GM12878 (cell line): ENCODE results near the gene ASB2. TPM values are rescaled to one million over a fixed set of nuclear protein-coding genes. Genes with fewer than 3 reads are reported as not detected.

Experiments used
- BMI1 ChIP-seq: fragments of 450-650 bp; IDR thresholded peaks from 2 replicates; pipeline ENCODE4 v1.6.1; 2016; ENCODE audit warnings: mild to moderate bottlenecking, moderate library complexity, borderline replicate concordance
- BRCA1 ChIP-seq: IDR thresholded peaks from 2 replicates; pipeline ENCODE4 v1.6.1; 2011; ENCODE audit warnings: low read depth, low read length, improper control_type of control experiment
- CBX5 ChIP-seq: sonication (generic); IDR thresholded peaks from 2 replicates; pipeline ENCODE4 v1.6.1; 2016; ENCODE audit warnings: low read depth, moderate library complexity, mild to moderate bottlenecking, inconsistent platforms
- CHD1 ChIP-seq: IDR thresholded peaks from 2 replicates; pipeline ENCODE4 v1.6.1; 2012; ENCODE audit warnings: low read depth, low read length, improper control_type of control experiment
- IKZF1 ChIP-seq: fragments of 450-650 bp; conservative IDR thresholded peaks from 2 replicates; pipeline ENCODE4 v1.6.1; 2017; ENCODE audit warnings: antibody characterized with exemption, mild to moderate bottlenecking
- MEF2A ChIP-seq: IDR thresholded peaks from 2 replicates; pipeline ENCODE4 v1.6.1; 2011; ENCODE audit warnings: low read depth, mild to moderate bottlenecking, low read length, moderate library complexity; ENCODE audit not compliant: insufficient read depth
- SMAD5 ChIP-seq: IDR thresholded peaks from 2 replicates; pipeline ENCODE4 v1.6.1; 2016; ENCODE audit warnings: antibody characterized with exemption, low read depth
- SP1 ChIP-seq: IDR thresholded peaks from one replicate; pipeline ENCODE4 v1.6.1; 2011; ENCODE audit warnings: low read depth, low read length
- polyA plus RNA-seq, 11 experiments: library from polyadenylated mRNA; depleted of rRNA in 4 of 11; unstranded in 6 of 11; stranded (reverse) in 5 of 11; fragments of >200 nt; fragmentation: Nextera tagmentation in 4 of 11; fragmentation: Illumina TruSeq in 1 of 11; extraction: Ambion mirVana in 4 of 11; extraction: Trizol in 1 of 11; gene quantifications; 1 replicate in 1 of 11; 2 replicates in 10 of 11; pipeline versions ENCODE4 v1.2.1 to v1.2.3, GENCODE V29; 2011 to 2016; ENCODE audit warnings: inconsistent platforms in 2 of 11, missing spikeins in 2 of 11, low read depth in 1 of 11
- total RNA-seq, 4 experiments: library from RNA; depleted of rRNA in 3 of 4; stranded (reverse); fragments of >200 nt in 3 of 4; fragmentation: Illumina TruSeq in 1 of 4; extraction: Trizol in 1 of 4; gene quantifications; 2 replicates each; pipeline versions ENCODE4 v1.2.1 to v1.2.3, GENCODE V29; 2013 to 2021
- TF ChIP-seq, protein P1 (sequence below): IDR thresholded peaks from 2 replicates; pipeline ENCODE4 v1.6.1; 2011; ENCODE audit warnings: borderline replicate concordance, low read depth, mild to moderate bottlenecking, moderate library complexity, low read length; ENCODE audit not compliant: insufficient read depth, poor library complexity, severe bottlenecking
- TF ChIP-seq, protein P2 (sequence below): fragments of 450-650 bp; IDR thresholded peaks from 2 replicates; pipeline ENCODE4 v1.6.1; 2017; ENCODE audit warnings: mild to moderate bottlenecking
- TF ChIP-seq, protein P3 (sequence below): fragments of 450-650 bp; IDR thresholded peaks from 2 replicates; pipeline ENCODE4 v1.6.1; 2017; ENCODE audit warnings: mild to moderate bottlenecking, moderate library complexity

The ASB2 gene
- total and polyA plus RNA-seq, 10 of the 15 experiments (the other 5 are each of a cell fraction or from before 2014, with no cell fraction given): 3.0 to 54.8 (median 33.5) TPM

DNA sequence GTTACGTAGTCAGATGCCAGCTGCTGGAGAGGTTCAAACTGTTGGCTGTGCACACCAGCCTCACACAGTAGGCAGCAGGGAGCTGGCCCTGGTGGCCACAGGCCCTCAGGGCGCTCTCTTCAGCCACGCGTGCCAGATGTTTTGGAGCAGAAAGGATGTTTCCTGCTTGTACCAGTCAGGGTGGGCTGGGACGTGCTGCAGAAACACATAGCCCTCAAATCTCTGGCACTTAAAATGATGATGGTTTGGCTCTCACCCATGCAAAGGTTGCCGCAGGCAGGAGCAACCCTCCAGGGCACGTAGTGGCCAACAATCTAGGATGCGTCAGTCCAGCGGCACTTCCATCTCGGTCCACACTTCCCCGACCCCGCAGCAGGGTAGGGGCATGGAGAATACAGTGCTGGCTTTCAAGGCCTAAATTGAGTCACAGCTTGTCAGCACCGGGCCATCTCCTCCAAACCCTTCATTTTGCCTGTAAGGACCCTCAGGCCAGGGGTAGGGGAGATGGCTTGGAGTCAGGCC is 50.9 kb downstream of the ASB2 start (continued):
- TF ChIP-seq, protein P1, sequence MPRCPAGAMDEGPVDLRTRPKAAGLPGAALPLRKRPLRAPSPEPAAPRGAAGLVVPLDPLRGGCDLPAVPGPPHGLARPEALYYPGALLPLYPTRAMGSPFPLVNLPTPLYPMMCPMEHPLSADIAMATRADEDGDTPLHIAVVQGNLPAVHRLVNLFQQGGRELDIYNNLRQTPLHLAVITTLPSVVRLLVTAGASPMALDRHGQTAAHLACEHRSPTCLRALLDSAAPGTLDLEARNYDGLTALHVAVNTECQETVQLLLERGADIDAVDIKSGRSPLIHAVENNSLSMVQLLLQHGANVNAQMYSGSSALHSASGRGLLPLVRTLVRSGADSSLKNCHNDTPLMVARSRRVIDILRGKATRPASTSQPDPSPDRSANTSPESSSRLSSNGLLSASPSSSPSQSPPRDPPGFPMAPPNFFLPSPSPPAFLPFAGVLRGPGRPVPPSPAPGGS: no peak
- TF ChIP-seq CBX5 (no peak), SP1 (no peak), SMAD5 (no peak), MEF2A (no peak), BMI1 (no peak), IKZF1 (no peak), BRCA1 (no peak), CHD1 (no peak)
- TF ChIP-seq, protein P2, sequence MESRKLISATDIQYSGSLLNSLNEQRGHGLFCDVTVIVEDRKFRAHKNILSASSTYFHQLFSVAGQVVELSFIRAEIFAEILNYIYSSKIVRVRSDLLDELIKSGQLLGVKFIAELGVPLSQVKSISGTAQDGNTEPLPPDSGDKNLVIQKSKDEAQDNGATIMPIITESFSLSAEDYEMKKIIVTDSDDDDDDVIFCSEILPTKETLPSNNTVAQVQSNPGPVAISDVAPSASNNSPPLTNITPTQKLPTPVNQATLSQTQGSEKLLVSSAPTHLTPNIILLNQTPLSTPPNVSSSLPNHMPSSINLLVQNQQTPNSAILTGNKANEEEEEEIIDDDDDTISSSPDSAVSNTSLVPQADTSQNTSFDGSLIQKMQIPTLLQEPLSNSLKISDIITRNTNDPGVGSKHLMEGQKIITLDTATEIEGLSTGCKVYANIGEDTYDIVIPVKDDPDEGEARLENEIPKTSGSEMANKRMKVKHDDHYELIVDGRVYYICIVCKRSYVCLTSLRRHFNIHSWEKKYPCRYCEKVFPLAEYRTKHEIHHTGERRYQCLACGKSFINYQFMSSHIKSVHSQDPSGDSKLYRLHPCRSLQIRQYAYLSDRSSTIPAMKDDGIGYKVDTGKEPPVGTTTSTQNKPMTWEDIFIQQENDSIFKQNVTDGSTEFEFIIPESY: no peak
- TF ChIP-seq, protein P3, sequence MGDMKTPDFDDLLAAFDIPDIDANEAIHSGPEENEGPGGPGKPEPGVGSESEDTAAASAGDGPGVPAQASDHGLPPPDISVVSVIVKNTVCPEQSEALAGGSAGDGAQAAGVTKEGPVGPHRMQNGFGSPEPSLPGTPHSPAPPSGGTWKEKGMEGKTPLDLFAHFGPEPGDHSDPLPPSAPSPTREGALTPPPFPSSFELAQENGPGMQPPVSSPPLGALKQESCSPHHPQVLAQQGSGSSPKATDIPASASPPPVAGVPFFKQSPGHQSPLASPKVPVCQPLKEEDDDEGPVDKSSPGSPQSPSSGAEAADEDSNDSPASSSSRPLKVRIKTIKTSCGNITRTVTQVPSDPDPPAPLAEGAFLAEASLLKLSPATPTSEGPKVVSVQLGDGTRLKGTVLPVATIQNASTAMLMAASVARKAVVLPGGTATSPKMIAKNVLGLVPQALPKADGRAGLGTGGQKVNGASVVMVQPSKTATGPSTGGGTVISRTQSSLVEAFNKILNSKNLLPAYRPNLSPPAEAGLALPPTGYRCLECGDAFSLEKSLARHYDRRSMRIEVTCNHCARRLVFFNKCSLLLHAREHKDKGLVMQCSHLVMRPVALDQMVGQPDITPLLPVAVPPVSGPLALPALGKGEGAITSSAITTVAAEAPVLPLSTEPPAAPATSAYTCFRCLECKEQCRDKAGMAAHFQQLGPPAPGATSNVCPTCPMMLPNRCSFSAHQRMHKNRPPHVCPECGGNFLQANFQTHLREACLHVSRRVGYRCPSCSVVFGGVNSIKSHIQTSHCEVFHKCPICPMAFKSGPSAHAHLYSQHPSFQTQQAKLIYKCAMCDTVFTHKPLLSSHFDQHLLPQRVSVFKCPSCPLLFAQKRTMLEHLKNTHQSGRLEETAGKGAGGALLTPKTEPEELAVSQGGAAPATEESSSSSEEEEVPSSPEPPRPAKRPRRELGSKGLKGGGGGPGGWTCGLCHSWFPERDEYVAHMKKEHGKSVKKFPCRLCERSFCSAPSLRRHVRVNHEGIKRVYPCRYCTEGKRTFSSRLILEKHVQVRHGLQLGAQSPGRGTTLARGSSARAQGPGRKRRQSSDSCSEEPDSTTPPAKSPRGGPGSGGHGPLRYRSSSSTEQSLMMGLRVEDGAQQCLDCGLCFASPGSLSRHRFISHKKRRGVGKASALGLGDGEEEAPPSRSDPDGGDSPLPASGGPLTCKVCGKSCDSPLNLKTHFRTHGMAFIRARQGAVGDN: no peak
